GM12801 (cell line): ENCODE results near the gene PGBD5.

Experiments
- CTCF ChIP-seq: IDR thresholded peaks from one replicate; pipeline ENCODE4 v1.5.1; 2011; ENCODE audit warnings: control low read depth; ENCODE audit not compliant: insufficient read length; ENCODE audit errors: extremely low read depth

PGBD5 gene

GRCh38 chr1:230280054-230280795, 145.9 kb downstream of the PGBD5 start:
- no peak for TF ChIP-seq CTCF

- TF ChIP-seq CTCF = no peak
Measured at GRCh38 chr1:230279583-230279945, 146.6 kb downstream of the PGBD5 start.

- no peak for TF ChIP-seq CTCF
Measured at GRCh38 chr1:230278871-230279582, 147.1 kb downstream of the PGBD5 start.

- no peak for TF ChIP-seq CTCF
Measured at GRCh38 chr1:230278376-230278775, 147.8 kb downstream of the PGBD5 start.

- TF ChIP-seq CTCF = no peak
Measured at GRCh38 chr1:230277201-230278025, 148.7 kb downstream of the PGBD5 start.

GRCh38 chr1:230276401-230276800, 149.7 kb downstream of the PGBD5 start:
- TF ChIP-seq CTCF = no peak

- no peak for TF ChIP-seq CTCF
Measured at GRCh38 chr1:230274254-230274653, 151.9 kb downstream of the PGBD5 start.
